HL-60/S4 treated with phorbol 12-myristate 13-acetate at 8.2 ng/mL for 4 days and 3 days (cell line): Measurements from ENCODE around the gene POLR2C.
"Not testable (repeated sequence)": the region's sequence is repeated elsewhere in the genome, so short reads cannot be mapped to it uniquely, and the experiment has no call there.

Experiments used
- in situ Hi-C: fragments of 300-500 bp; cut with MboI; formaldehyde crosslinking; loops from 2 replicates; pipeline ENCODE4 v1.15.0; 2022; ENCODE audit warnings: low sequenced_read_pairs

POLR2C gene

GRCh38 chr16:57478396-57479204, 16.1 kb downstream of the POLR2C start:
- in situ Hi-C loops: no loop called here

DNA sequence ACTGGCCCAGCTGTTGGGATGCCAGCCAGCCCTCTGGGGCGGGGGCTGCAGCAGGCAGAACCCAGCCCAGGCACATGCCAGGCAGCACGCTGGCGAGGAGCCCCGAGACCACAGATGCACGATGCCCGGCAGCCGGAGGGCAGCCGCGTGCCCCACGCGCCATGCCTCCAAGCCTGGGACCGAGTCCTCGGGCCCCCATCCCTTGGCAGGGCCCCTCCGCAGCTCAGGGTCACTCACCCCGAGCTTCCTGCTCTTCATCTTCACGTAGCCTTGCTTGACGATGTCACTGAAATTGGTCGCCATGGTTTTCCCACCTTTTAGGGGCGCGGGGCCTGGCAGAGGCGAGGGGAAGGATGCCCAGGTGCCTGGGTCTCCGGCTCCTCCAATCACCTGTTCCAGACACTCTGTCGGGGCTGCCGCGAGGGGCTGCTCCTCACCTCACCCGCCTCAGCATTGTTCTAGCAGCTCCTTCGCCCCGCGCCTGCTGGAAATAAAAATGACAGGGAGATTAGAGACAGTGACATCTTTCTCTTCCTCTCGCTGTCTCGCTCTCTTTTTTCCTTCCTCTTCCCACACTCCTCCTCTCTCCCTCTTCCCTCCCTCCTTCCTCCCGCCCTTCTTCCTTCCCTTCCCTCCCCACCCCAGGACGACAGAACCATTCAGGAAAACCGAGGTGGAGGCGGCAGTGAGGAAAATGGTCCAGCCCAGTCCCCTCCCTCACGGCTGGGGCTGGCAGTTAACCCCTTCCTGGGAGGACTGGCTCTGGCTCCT, 16.9 kb downstream of the POLR2C start:
- in situ Hi-C loops: no loop called here

- in situ Hi-C loops: no loop called here
Observed at GRCh38 chr16:57479976-57480753, 17.7 kb downstream of the POLR2C start.

DNA sequence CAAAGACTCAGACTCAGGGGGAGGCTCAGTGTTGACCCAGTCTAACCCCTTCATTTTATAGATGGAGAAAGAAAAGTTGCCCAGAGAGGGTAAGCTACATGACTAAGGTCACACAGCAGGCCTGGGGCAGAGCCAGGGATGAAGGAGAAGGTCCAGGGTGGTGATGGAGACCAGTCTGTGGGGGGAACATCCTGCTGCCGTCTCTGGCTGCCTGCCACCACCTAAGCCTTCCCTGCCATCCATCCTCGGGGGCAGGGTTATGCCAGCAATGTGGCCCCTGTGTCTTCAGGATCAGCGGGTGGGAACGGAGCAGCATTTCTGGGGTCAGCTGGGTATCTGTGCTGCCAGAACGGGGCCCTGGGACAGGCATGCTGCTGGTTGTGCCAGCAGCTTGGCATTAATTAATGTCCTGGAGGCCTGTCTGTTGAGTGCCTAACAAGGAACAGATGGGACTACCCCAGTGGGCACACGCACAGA, 18.3 kb downstream of the POLR2C start:
- in situ Hi-C loops: no loop called here

- in situ Hi-C loops: no loop called here
Observed at GRCh38 chr16:57481421-57481820, 18.9 kb downstream of the POLR2C start.

- in situ Hi-C loops: no loop called here
Observed at GRCh38 chr16:57482845-57483545, 20.5 kb downstream of the POLR2C start.

DNA sequence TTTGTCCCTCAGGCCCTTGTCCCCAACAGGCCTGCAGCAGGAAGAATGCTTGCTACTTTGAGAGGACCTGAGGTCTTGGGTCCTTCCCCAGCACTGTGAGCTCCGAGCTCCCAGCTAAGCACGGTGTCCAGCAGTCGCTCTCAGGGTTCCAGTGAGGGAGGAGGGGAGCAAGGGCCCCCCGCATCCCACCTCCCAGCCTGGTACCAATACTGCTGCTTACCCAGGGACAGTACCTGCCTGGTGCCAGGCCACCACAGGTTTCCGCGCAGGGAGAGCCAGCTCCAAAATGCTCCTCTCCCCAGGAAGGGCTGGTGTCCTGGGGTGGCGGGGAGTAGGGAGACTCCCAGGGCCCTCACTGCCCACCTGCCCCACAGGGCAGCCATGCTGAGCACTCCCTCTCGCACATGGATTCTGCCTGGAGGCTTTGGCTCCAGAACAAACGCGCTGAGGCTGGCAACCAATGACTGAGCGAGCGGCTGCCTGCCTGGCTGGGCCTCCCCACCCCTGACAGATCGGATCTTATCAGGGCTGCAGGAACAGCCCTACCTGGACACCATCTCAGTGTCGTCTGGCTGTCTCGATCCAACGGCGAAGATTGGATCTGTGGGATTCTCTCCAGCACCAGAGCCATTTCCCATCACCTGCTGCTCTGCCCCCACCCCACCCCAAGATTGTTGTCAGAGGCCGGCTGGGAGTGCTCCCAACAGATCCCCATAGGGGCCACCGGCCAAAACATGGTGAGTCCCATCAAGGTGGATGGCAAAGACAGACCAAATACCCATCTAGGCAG, 21.4 kb downstream of the POLR2C start:
- in situ Hi-C loops: no loop called here

DNA sequence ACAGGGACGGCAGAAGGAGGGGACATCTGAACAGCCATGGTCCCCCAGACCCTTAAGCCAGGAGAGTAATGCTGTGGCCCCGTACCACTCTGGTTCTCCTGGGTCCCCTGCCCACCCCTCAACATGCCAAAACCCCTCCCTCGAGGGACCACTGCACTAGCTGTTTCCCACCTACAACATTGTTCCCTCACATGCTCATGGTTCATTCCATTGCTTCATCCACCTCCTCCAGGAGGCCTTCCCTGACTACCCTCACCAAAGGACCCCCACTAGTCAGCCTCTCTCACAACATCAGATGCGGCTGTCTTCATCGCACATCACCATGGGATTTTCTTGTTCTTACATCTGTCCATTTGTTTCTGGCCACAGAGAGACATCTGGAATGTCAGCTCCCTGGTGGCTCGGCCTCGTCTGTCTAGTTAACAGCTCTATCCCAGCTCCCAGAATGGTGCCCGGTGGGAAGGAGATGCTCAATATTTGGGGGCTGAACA, 22.1 kb downstream of the POLR2C start:
- in situ Hi-C loops: no loop called here

DNA sequence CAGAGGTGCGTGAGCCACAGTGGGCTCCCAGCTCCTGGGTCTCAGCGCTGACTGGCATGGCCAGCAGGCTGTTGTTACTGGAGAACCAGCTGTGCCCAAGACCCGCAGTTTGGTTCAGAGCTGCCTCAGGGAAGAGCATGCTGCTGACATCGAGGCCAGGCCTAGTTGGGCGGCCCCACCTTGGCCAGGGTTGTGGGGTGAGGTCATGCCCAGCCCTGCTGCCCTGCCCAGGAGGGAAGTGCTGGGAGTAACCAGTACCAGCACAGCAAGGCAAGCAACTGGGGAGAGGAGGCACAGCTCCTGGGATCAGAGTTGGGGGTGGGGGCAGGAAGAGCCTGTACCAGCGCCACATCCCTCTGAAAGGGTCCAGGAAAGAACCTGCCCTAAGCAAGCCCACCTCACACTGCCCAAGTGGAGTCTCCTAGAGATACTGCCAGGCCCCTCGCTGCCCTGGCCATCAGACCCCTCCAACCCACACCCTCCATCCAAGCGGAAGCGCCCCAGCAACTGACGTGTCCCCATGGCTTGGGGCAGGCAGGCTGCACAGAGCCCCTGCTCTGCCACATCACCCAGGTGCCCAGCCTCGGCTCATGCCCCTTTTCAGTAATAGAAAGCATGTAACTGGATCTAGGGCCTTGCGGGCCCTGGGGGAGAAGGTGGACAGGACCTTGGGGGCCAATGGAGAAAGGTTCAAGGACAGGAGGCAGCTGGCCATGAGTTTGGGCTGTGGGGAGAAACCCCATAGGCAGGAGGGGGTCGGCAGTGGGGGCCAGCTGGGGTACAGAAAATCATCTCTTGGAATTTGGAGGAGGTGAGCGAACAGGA, 22.8 kb downstream of the POLR2C start:
- in situ Hi-C loops: no loop called here

- in situ Hi-C loops: no loop called here
Observed at GRCh38 chr16:57485916-57486857, 23.7 kb downstream of the POLR2C start, which contains the start of gene DOK4. DOK4 (minus strand) TSS chr16:57486493; CDS start chr16:57479507, 6,986 bp downstream.

- in situ Hi-C loops: no loop called here
Observed at GRCh38 chr16:57486858-57487834, 24.7 kb downstream of the POLR2C start.

GRCh38 chr16:57489229-57489628, 26.8 kb downstream of the POLR2C start:
- in situ Hi-C loops: no loop called here

DNA sequence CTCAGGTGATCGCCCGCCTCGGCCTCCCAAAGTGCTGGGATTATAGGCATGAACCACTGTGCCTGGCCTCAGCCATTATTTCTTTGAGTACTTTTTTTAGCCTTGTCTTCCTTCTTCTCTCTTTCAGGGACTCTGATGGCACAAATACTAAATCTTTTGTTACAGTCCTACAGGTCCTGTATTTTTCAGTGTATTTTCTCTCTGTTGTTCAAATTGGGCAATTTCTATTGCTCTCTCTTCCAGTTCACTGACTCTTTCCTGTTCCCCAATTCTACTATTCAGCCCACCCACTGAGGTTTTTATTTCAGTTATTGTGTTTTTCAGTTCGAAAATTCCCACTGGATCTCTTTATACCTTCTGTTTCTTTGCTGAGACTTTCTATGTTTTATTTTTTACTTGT, 31.3 kb downstream of the POLR2C start:
- in situ Hi-C loops: no loop called here

DNA sequence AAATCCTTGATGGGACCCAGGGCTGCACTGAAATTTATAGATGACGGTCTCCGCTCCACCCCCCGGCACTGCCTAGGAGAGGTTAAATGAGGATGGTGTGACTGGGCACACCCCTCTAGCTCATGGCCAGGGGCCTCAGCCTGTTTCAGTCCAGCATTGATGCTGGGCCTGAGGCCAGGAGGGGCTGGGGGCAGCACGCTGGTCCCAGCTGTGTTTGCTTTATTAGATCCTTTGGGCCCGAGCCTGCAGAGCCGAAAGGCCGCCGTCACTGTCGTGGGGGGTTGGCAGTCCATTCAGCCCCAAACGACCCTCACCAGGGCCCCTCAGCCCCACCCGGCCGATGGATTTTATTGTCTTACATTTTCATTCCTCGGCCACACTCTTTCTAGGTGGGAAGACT, 34.6 kb downstream of the POLR2C start:
- in situ Hi-C loops: no loop called here

GRCh38 chr16:57498031-57498430, 35.6 kb downstream of the POLR2C start:
- in situ Hi-C loops: no loop called here

- in situ Hi-C loops: not testable (repeated sequence)
Observed at GRCh38 chr16:57499941-57500340, 37.5 kb downstream of the POLR2C start.
